Measurements from ENCODE around the gene DTNB.

DNA sequence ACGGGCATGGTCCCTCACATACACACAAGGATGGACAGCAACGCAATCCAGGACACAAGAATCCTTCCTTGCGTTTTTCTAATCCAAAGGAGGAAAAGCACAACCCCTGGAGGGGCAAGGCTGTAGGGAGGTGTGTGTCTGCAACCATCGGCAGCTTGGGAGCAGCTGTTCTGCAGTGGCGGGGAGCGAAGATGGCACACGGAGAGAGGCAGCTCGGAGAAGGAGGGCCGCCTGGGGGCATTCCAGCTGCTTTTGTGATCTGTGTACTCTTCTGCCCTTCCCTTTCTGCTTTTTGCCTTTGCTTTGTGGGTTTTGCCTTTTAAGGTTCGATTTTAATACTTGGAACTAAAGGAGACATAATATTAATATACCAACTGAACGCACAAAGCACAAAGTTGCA lies 194.6 kb downstream of the DTNB start:
- TF ChIP-seq POLR2AphosphoS5 (IDR thresholded peaks at IDR 0.05; ENCODE audit: low read depth, low read length) (no peak), RXRA (IDR thresholded peaks at IDR 0.05; ENCODE audit: borderline replicate concordance, low read depth) (no peak)
- TF ChIP-seq, protein P1, sequence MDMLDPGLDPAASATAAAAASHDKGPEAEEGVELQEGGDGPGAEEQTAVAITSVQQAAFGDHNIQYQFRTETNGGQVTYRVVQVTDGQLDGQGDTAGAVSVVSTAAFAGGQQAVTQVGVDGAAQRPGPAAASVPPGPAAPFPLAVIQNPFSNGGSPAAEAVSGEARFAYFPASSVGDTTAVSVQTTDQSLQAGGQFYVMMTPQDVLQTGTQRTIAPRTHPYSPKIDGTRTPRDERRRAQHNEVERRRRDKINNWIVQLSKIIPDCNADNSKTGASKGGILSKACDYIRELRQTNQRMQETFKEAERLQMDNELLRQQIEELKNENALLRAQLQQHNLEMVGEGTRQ (IDR thresholded peaks at IDR 0.05; ENCODE audit: borderline replicate concordance, low read depth, low read length) = no peak
- TF ChIP-seq, protein P2, sequence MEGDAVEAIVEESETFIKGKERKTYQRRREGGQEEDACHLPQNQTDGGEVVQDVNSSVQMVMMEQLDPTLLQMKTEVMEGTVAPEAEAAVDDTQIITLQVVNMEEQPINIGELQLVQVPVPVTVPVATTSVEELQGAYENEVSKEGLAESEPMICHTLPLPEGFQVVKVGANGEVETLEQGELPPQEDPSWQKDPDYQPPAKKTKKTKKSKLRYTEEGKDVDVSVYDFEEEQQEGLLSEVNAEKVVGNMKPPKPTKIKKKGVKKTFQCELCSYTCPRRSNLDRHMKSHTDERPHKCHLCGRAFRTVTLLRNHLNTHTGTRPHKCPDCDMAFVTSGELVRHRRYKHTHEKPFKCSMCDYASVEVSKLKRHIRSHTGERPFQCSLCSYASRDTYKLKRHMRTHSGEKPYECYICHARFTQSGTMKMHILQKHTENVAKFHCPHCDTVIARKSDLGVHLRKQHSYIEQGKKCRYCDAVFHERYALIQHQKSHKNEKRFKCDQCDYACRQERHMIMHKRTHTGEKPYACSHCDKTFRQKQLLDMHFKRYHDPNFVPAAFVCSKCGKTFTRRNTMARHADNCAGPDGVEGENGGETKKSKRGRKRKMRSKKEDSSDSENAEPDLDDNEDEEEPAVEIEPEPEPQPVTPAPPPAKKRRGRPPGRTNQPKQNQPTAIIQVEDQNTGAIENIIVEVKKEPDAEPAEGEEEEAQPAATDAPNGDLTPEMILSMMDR (IDR thresholded peaks at IDR 0.05) = no peak

All from SK-N-SH (cell line).